Psoas muscle (tissue), 8 donors: Measurements from ENCODE around the gene RPS21. TPM values are rescaled to one million over a fixed set of nuclear protein-coding genes. Genes with fewer than 3 reads are reported as not detected.

ENCODE experiments used
- ATAC-seq, 4 donors: fragments of 200-7000 bp; cut with Tn5 transposase; one replicate each; pipeline ENCODE4 v1.9.1; 2020; ENCODE audit warnings: moderate library complexity in 3 of 4, mild to moderate bottlenecking in 2 of 4
- DNase-seq, 2 donors: peaks; one replicate each; pipeline ENCODE4 v3.0.0-alpha.2; 2020
- H3K27ac ChIP-seq: fragments of 200-600 bp; one replicate; pipeline ENCODE4 v1.8.0; 2022
- H3K27me3 ChIP-seq, 3 donors: fragments of 200-600 bp in 1 of 3; one replicate each; pipeline versions ENCODE4 v1.6.1 to v1.8.0; 2013 to 2022; ENCODE audit warnings: low read length in 2 of 3, mild to moderate bottlenecking in 2 of 3, moderate library complexity in 1 of 3; ENCODE audit not compliant: insufficient read depth in 3 of 3
- H3K36me3 ChIP-seq, 2 donors: fragments of 200-600 bp in 1 of 2; one replicate each; pipeline versions ENCODE4 v1.6.1 to v1.8.0; 2013 to 2022; ENCODE audit warnings: low read depth in 1 of 2, mild to moderate bottlenecking in 1 of 2, moderate library complexity in 1 of 2; ENCODE audit not compliant: insufficient read depth in 1 of 2
- H3K4me1 ChIP-seq: fragments of 200-600 bp; one replicate; pipeline ENCODE4 v1.8.0; 2022
- H3K4me3 ChIP-seq: fragments of 200-600 bp; one replicate; pipeline ENCODE4 v1.8.0; 2022; ENCODE audit warnings: mild to moderate bottlenecking
- H3K9me3 ChIP-seq: fragments of 200-600 bp; one replicate; pipeline ENCODE4 v1.8.0; 2022
- WGBS, 3 donors: extraction: QIAGEN DNeasy Blood & Tissue Kit; methylation state at CpG; one replicate each; pipeline versions ENCODE4 v1.1.6 to v1.1.7; 2013; 5-methylcytosine and 5-hydroxymethylcytosine counted together
- intact Hi-C, 2 donors: fragments of 100-400 bp; cut with DNase I; formaldehyde crosslinking; loops; one replicate each; pipeline versions ENCODE4 v1.11.0 to v1.14.2; 2022
- polyA plus RNA-seq, 3 donors: library from polyadenylated mRNA; stranded (reverse); fragments of 200-250 nt; gene quantifications; one replicate each; pipeline ENCODE4 v1.2.3, GENCODE V29; 2013
- total RNA-seq, 4 donors: library from RNA; stranded (reverse); fragmentation: NEBNext Ultra II Directional in 2 of 4; extraction: Animal tissue kit (Norgen Biotek cat#: 25700) in 2 of 4; gene quantifications; one replicate each; pipeline versions ENCODE4 v1.2.1 to v1.2.4, GENCODE V29; 2021 to 2023
- TF ChIP-seq, protein P1 (sequence below): fragments of 200-600 bp; IDR thresholded peaks from one replicate; pipeline ENCODE4 v1.8.0; 2022; ENCODE audit warnings: antibody characterized with exemption
- donor health status: healthy with polysubstance abuse.
- donor health status: DM: no; HTN: no; CAD: no; lungs with moderate emphysema.
- donor health status: Bipolar disorder and iron deficiency.
- donor health status: healthy.
- donor health status: DM: yes; HTN: yes; CAD: no.
- donor health status: DM: no; HTN: no; CAD: no.
- donor health status: DM: no; HTN: no; CAD: no.
- donor health status: DM: yes; HTN: yes; CAD: no.

Gene RPS21
- total and polyA plus RNA-seq, 7 donors, result 602 to 5,162 (median 1,206) TPM

DNA sequence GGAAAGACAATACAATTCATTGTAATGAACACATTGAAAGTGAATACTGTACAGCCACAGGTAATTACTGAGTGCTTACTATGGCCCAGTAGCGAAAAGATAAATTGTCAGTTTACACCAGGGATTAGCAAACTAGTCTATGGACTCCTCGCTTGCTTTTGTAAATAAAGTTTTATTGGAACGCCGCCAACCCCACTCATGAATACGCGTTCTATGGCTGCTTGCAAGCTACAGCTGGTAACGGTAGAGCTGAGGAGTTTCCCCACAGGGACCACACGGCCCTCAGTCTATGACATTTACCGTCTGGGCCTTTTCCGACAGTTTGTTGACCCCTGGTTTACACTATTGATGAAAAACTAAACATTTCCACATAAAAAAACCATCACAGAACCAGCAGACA, 44.0 kb upstream of the RPS21 start:
- H3K9me3 ChIP-seq, result no peaks in the 10 kb centered on the region
- H3K4me1 ChIP-seq, result peaks cover 13% of the 10 kb centered on the region
- no peak overlapping the region for H3K27ac ChIP-seq
- ATAC-seq, result no peak
- no peaks in the 10 kb centered on the region for H3K27me3 ChIP-seq
- intact Hi-C loops, result loop anchor here in 1 of 2 donors (5.0 kb wide), 1 partner anchor 34 kb away; no protein-coding TSS in a partner anchor
- 76 to 81% (median 78%) methylated on average over 10 of the region's 10 CpGs for WGBS, 3 donors
- peaks cover 0 to 62% of the 10 kb centered on the region in 2 donors for H3K36me3 ChIP-seq
- TF ChIP-seq, protein P1, sequence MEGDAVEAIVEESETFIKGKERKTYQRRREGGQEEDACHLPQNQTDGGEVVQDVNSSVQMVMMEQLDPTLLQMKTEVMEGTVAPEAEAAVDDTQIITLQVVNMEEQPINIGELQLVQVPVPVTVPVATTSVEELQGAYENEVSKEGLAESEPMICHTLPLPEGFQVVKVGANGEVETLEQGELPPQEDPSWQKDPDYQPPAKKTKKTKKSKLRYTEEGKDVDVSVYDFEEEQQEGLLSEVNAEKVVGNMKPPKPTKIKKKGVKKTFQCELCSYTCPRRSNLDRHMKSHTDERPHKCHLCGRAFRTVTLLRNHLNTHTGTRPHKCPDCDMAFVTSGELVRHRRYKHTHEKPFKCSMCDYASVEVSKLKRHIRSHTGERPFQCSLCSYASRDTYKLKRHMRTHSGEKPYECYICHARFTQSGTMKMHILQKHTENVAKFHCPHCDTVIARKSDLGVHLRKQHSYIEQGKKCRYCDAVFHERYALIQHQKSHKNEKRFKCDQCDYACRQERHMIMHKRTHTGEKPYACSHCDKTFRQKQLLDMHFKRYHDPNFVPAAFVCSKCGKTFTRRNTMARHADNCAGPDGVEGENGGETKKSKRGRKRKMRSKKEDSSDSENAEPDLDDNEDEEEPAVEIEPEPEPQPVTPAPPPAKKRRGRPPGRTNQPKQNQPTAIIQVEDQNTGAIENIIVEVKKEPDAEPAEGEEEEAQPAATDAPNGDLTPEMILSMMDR, result no peak
- DNase-seq, result no peak
- H3K4me3 ChIP-seq, result no peak overlapping the region

DNA sequence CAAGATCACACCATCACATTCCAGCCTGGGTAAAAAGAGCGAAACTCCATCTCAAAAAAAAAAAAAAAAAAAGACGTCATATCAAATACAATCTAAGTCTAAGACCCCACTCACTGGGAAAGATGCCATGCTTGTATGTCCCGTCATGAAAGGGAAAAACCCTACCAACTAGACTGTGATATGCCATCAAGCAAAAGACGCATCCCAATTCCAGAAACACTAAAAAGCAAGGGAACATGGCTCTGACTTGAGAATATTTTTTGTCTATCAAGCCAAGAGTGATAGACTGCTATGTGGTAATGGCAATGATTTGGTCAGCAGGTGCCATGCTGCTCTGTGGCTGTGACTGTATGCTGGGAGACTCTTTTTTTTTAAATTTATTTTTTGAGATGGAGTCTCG, 42.8 kb upstream of the RPS21 start:
- H3K27me3 ChIP-seq, result no peaks in the 10 kb centered on the region
- H3K4me3 ChIP-seq, result no peak overlapping the region
- intact Hi-C loops, result loop anchor here in 1 of 2 donors (5.0 kb wide), 1 partner anchor 33 kb away; no protein-coding TSS in a partner anchor
- no peak overlapping the region for H3K27ac ChIP-seq
- ATAC-seq (no peak), DNase-seq (no peak)
- 89 to 95% (median 95%) methylated on average over 5 of the region's 5 CpGs for WGBS, 3 donors
- H3K9me3 ChIP-seq, result no peaks in the 10 kb centered on the region
- H3K36me3 ChIP-seq, result peaks cover 0 to 56% of the 10 kb centered on the region in 2 donors
- peaks cover 15% of the 10 kb centered on the region for H3K4me1 ChIP-seq
- TF ChIP-seq, protein P1, result no peak

DNA sequence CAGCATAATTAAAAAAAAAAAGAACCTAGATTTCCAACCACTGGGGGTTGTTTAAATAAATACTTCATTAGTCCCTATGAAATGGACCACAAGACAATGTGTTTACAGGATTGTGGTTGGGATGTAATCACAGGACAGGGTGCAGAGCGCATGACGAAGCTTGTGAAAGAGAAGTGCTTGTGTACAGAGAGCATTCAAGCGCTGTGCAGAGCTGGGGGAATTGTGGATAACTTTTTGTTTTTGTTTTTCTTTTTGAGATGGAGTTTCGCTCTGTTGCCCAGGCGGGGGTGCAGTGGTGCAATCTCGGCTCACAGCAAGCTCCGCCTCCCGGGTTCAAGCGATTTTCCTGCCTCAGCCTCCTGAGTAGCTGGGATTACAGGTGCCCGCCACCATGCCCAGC, 42.1 kb upstream of the RPS21 start:
- H3K36me3 ChIP-seq, result peaks cover 0 to 54% of the 10 kb centered on the region in 2 donors
- 90 to 93% (median 92%) methylated on average over 10 of the region's 10 CpGs for WGBS, 3 donors
- H3K27me3 ChIP-seq, result no peaks in the 10 kb centered on the region
- intact Hi-C loops, result loop anchor here in 1 of 2 donors (5.0 kb wide), 1 partner anchor 33 kb away; no protein-coding TSS in a partner anchor
- ATAC-seq (no peak), DNase-seq (no peak)
- peaks cover 15% of the 10 kb centered on the region for H3K4me1 ChIP-seq
- H3K27ac ChIP-seq, result no peak overlapping the region
- TF ChIP-seq, protein P1, result no peak
- no peaks in the 10 kb centered on the region for H3K9me3 ChIP-seq
- H3K4me3 ChIP-seq, result no peak overlapping the region

DNA sequence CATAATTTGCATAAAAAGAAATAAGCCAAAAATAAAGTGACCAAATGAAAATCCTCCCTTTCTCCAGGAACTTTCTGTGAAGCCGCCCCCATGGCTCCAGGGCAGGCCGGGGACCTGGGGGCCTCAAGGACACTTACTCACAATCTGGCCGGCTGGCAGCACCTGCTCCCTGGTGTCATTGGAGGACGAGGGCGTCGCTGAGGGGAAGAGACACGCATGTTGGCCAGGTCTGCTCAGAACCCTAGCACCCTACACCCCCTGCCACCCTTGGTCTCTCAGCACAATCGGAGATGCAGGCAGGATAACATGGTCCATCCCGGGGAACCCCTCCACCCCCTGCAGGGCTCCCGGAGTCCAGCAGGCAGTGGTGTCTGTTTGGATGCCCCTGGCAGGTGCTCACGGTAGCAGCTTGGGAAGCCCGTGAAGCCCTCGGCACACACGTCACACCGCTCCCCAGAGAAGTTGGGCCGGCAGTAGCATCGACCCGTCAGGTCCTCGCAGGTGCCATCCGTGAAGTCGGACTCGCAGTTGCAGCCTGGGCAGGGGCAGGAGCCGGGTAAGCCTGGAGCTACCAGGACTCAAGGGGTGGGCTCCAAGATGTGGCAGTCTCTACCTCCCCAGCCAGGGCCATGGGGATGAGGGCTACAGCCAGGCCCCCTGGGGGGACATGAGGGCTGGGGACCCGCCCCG, 41.1 kb upstream of the RPS21 start:
- Histone ChIP-seq H3K27me3 (no peaks in the 10 kb centered on the region), H3K9me3 (no peaks in the 10 kb centered on the region), H3K4me3 (no peak overlapping the region), H3K36me3 (peaks cover 0 to 52% of the 10 kb centered on the region in 2 donors), H3K27ac (no peak overlapping the region), H3K4me1 (peaks cover 15% of the 10 kb centered on the region)
- intact Hi-C loops, result no loop called here
- TF ChIP-seq, protein P1, result no peak
- 76 to 84% (median 80%) methylated on average over 25 of the region's 25 CpGs for WGBS, 3 donors
- DNase-seq (peak in 1 of 2 donors; percentile 11), ATAC-seq (no peak)
